ENCODE results near the gene IL1RAPL2.
"Not testable (repeated sequence)": the region's sequence is repeated elsewhere in the genome, so short reads cannot be mapped to it uniquely, and the experiment has no call there.

IL1RAPL2 gene

DNA sequence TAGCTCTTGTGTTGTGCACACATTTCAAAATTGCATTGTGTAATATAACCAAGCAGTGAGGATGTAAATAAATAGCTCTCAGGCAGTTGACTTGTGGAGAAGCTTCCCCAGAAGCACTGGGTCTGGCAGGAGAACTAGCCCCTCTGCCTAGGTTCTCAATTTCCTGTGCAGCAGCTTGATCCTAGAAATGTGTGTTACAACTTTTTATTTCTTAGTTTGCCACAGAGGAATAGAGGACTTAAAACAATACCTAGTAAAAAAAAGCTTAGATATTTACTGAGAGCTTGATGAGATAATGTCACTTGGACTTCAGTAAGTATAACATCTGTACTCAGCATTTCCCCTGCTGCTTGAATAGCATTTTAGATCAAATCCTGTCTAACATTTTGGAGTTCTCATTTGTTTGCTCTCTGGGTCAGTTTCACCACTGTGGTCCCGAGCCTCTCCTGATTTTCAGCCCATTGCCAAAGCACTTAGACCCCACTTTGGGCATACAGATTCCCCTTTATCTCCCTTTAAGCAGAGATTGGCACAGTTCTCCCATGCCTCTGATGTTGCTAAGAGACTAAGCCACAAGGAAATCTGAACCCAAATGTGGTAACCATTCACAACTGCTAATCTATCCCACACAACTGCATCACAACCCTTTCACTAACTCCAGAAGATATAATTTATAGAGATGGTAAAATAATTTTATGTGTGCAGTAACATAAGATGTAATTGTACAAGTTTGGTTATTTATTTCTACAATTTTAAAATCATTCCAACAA lies 1158.2 kb downstream of the IL1RAPL2 start:
- DNase-seq, result no peak

DNA sequence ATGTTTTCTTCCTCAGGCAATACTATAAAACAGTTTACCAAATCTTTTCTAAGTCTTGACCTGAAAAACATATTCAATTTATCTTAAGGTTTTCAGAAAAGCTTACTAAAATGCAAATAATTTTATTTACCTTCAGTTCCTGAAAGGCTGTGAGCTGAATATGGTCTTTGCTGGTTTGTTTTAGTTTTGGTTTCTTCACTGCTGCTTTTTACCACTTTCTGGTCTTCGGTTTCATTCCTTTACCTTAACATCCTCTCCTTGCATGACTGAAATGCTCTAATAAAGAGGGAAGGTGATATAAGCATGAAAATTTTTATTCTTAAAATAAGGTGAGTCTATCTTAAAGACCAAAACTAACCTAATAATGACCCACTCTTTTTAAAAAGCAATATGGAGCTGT lies 1159.2 kb downstream of the IL1RAPL2 start:
- no peak for DNase-seq

DNA sequence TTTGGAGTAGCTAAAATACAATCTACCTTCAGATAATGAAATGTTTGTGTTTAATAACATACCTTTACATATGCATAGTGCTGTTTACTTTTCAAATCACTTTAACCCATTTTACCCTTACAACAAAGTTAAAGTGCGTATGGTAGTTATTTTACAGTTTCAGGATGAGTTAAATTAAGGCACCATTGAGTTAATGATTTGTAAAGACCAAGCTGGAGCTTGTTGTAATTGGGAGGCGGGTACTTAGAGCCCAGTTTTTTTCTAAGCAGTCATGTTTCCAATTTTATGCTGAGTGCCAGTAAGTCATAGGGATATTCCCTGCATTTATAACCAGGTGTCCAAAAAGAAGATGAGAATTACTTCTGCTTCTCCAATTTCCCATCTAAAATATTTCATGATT lies 1172.2 kb downstream of the IL1RAPL2 start:
- no peak for DNase-seq

DNA sequence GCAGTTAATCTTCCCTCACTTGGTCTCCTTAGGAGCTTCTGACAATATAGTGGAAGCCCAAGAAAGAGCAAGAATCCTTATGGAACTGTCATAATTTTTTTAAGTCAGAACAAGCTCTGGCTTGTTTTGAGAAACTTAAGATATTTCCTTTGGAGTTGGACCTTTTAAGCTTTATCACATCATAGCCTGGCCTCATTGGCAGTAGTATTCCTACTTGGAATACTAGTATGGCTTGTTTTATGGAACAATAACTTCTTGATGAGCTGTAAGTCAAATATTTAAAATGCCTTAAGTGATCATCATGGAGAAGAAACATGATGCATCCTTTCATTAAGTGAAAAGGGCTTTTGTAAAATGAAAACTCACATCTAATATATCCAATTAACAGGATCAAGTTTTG lies 1178.3 kb downstream of the IL1RAPL2 start:
- DNase-seq, result no peak

DNA sequence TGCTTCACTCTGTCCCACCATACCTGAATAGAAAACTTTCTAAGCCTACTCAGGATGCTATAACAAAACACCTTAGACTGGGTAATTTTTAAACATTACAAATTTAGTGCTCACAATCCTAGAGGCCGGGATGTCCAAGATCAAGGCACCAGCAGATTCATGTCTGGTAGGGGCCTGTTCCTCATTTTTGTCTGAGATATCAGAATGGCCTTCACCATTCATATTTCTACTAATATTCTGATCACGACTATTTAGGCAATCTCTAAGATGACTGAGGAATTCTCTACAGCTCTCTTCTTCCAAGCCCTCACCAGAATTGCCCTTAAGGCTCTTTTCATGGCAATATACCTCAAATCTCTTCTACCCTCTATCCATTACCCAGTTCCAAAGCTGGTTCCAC lies 1178.9 kb downstream of the IL1RAPL2 start:
- no peak for DNase-seq

DNA sequence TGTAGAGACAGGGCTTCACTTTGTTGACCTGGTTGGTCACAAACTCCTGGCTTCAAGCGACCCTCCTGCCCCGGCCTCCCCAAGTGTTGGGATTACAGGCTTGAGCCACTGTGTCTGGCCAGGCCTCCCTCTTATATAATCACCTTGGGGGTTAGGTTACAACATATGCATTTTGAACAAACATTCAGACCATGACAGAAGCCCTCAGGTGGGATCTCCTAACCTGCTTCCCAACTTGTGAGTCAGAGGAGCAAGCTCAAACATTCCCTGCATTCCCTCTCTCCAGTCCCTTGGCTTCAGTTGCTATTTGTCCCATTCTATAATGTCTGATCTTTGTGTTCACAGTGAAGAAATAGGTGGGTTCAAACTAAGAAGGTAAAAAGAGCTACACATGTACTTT lies 1179.9 kb downstream of the IL1RAPL2 start:
- DNase-seq, result no peak

DNA sequence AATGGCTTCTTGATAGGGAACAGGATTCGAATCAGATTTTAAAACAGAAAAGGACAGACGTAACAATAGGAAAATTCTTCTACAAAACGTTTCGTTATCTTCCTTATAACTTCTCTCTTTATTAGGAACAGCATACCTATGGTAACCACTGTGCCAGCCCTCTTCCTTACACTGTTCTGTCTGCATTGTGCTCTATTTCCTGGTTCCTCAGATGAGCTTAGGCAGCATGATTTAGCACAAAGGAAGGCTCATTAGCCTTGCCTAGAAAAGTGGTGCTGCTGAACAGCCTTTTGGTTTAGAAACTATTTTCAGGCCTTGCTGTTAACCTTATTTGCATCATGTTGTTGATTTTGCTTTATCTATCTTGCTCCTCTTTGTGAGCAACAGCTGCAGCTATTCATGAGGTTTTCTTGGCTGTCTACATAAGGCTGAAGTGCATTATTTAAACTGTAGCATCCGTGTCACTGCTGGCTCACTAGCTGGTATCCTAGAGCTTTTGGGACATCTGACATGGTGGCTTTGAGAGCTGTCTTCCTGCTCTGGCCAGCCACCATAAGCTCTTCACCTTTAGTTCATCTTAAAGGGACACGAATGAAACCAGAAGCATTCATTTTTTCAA lies 1186.4 kb downstream of the IL1RAPL2 start:
- DNase-seq, result no peak

DNA sequence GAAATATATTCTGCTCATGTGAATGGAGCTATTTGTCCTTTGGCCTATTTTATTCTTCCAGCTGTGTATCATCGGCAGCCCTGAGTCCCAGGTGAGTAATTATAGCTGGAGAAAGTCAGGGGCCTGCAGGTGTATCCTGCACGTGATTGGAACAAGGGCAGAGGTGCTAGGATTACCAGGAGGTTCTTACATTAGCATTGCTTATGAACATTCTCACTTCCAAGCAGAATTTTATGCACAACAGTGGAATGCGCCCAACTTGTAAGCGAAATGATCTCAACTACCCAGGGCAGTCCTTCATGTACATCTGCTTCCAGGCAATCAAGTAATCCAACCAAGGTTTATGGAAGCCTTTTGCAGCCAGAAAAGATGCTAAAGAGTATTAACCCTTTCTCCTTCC lies 1187.4 kb downstream of the IL1RAPL2 start:
- no peak for DNase-seq

DNA sequence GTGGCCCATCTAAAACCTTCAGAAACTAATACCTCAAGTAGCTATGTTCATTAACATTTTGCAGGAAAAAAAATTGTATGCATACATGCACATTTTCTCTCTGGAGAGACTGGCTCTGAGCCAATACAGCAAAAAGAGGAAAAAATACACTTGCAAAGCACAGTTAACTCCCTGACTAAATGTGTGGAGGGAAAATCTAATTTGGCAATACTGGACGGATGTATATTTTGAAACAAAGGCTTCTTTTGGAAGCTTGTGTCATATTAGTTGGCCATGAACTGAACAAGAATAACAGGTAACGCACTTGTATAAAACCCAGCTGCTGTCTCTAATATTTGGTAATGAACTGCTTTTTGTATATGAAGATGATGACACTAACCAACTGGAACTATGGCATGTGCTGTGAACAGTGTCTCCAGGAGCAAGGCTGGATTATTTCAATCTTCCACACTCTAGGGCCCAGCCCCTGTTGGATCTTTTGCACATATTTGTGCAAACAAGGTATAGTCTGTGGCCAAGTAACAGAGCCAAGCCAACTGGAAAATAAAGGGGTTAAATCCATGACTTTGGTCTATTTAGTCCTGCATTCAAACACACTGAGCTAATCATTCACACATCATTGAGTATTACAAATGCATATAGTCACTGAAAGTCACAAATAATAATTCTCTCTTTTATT lies 1188.4 kb downstream of the IL1RAPL2 start:
- no peak for DNase-seq

DNA sequence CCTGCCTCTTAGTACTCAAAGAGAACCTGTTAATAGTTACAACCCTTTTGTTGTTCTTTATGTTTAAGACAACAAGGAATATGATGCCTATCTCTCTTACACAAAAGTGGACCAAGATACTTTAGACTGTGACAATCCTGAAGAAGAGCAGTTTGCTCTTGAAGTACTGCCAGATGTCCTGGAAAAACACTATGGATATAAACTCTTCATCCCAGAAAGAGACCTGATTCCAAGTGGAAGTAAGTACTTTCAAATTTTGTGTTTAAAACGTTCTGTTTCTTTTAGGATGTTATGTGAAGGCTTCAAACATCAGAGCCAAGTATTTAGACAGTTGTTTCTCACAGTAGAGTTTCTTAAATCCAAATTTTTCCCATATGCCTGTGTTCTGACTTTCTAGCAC lies 1189.1 kb downstream of the IL1RAPL2 start:
- no peak for DNase-seq

DNA sequence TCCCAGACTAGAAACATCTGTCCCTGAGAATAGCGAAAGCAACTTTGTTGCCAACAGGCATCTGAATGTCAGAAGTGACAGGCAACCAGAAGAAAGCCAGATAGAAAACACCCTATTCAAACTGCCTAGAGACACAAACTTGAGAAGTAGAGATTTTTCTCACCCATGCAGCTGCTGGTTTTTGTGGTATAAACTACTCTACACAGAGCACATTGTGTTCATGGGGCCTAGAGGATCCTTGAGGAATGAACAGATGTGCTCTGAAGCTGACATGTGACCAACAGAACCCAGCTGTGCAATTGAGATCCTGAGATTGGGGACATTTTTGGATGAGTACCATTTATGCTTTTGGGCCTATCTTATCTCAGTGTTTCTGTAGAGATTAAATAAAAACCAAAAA lies 1192.8 kb downstream of the IL1RAPL2 start:
- no peak for DNase-seq

DNA sequence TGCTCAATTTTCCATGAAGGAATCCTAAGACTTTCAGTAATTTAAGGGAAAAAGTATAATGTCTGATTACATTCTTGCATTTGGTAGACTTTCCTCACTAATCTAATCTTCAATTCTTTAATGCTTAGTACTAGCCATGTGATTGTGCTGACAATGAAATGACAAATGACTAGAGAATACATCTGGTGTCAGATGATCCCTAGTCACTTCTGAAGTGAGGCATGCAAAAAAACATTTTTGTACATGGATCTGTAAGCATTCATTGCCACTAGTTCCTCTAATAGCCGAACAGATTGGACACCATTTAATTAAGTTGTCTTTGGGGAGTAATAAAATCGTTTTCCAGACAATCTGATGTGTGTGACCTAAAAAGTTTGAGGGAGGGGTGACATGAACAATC lies 1193.6 kb downstream of the IL1RAPL2 start:
- DNase-seq, result no peak

DNA sequence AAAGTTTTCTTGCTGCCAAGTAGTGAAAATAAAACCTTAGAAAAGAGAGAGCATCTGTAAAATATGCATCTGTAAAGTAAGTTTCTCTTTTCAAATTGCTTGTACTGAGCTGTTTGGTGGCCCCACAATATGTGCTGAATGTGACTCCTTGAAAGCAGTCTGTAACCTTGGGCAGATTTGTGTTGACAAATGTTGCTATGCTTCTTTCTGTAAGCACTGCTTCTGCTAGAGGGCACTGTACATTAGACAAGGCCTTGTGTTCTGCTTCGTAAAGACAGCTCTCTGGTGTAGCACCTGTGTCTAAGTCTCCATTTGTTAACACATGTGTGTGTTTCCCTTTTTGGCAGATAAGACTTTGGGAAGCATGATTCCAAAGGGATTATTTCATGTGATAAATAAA lies 1199.7 kb downstream of the IL1RAPL2 start:
- DNase-seq, result no peak

DNA sequence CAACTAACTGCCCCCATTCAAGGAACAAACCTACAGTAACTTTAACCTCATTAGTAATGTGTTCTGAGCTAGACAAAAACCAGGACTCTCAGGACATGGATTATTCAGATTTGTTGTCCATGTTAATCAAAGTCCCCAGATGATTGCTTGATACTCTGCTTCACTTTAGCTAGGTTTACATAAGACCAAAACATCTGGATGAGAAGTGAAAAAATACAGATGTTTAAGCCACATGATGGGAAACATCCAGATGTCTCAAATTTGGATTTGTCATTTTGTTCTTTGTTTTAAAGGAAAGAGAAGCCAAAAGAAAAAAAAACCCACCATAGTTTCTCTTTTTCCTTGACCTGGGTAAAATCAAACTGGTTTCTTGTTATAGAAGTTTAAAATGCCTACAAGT lies 1207.8 kb downstream of the IL1RAPL2 start:
- no peak for DNase-seq

DNA sequence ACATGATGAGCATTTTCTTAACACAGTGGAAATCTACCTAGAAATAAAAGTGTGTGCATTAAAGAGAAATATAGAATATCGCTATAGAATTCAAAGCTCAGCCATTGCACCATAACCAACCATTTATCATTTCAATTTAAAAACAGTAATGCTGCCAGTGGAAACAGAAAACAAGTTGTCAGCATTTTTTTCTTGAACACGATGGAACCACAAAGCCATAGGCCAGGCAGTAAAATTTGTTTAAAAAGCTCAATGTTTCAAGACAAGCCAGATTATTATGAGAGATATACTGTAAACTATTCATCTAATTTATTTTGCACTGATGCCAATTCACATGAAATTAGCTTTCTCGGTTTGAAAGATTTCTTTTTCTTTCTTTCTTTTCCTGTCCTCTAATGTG lies 1209.7 kb downstream of the IL1RAPL2 start:
- DNase-seq, result no peak

DNA sequence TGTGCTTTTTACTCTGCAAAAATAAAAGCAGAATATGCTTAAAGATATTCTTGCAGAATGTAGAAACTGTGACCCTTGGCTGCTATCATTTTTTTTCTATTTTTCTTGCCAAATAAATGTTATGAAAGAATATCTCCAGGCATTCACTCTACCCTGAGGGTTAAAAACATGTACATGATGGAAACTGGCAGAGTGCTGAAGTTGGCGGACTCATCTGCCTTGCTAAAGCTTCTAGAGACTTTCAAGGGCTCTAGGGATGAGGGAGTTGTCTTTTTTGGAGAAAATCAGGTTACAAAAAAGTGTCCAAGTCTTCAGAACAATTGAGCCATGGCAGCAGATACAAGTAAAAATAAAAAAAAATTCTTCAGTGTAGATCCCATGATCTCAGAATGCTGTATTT lies 1215.8 kb downstream of the IL1RAPL2 start:
- no peak for DNase-seq

DNA sequence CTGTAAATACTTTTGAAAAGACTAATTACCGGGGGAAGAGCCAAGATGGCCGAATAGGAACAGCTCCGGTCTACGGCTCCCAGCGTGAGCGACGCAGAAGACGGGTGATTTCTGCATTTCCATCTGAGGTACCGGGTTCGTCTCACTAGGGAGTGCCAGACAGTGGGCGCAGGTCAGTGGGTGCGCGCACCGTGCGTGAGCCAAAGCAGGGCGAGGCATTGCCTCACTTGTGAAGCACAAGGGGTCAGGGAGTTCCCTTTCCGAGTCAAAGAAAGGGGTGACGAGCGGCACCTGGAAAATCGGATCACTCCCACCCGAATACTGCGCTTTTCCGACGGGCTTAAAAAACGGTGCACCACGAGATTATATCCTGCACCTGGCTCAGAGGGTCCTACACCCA lies 1230.9 kb downstream of the IL1RAPL2 start:
- DNase-seq, result not testable (repeated sequence)

DNA sequence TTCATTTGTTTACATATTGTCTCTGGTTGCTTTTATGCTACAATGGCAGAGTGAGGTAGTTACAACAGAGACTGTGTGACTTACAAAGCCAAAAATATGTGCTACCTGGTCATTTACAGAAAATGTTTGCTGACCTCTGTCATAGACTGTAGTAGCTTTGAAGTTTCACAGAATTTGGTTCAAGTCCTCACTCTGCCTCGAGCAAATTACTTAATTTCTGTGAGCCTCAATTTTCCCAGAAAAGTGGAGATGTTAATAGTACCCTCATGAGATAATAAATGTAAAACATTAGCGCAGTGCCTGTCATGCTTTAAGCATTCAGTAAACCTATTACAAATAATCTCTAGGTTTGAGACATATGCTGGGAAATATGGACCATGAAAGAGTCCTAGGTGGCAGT lies 1237.9 kb downstream of the IL1RAPL2 start:
- no peak for DNase-seq

DNA sequence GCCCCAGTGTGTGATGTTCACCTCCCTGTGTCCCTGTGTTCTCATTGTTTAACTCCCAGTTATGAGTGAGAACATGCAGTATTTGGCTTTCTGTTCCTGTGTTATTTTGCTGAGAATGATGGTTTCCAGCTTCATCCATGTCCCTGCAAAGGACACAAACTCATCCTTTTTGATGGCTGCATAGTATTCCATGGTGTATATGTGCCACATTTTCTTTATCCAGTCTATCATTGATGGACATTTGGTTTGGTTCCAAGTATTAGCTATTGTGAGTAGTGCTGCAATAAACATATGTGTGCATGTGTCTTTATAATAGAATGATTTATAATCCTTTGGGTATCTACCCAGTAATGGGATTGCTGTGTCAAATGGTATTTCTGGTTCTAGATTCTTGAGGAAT lies 1239.7 kb downstream of the IL1RAPL2 start:
- not testable (repeated sequence) for DNase-seq

DNA sequence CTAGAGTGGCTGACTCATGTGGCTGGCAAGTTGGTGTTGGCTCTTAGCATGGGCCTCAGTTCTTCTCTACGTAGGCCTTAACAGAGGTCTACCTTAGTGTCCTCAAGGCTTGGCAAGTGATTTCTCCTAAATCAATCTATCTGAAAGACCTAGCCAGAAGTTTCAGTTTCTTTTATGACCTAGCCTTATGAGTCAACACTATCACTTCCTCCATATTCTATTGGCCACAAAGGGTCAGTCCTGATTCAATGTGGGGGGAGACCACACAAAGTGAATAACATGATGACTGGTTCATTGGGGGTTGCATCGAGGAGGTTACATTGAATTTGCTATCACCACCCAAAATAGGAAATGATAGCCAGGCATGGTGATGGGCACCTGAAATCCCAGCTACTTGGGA lies 1250.5 kb downstream of the IL1RAPL2 start:
- no peak for DNase-seq
